HL-60 (cell line): Measurements from ENCODE around the gene TCAIM.

Experiments used
- POLR2AphosphoS5 ChIP-seq: IDR thresholded peaks from 2 replicates; pipeline ENCODE4 v1.6.1; 2012; ENCODE audit warnings: low read depth
- SPI1 ChIP-seq: IDR thresholded peaks from 2 replicates; pipeline ENCODE4 v1.6.1; 2012; ENCODE audit warnings: low read depth, mild to moderate bottlenecking, borderline replicate concordance
- TF ChIP-seq, protein P1 (sequence below): IDR thresholded peaks from one replicate; pipeline ENCODE4 v1.5.1; 2011; ENCODE audit warnings: low read length, control low read depth, inconsistent platforms; ENCODE audit not compliant: insufficient read depth
- TF ChIP-seq, protein P2 (sequence below): IDR thresholded peaks from 2 replicates; pipeline ENCODE4 v1.6.1; 2012; ENCODE audit warnings: low read depth; ENCODE audit not compliant: insufficient replicate concordance

DNA sequence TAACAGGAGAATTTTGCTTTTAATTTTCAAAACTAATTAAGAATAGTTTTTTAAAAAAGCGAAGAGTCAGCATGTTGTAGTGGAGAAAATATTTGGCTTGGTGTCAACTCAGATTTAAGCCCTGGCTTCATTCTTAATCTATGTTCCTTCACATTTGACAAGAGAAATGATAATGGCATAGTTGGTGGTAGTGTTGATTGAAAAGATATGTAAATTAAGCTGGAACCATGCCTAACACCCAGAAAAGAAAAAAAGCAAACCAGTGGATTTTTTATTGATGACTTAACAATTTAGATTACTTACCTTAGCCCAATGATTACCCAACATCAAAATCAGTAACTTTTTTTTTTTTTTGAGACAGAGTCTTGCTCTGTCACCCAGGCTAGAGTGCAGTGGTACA, 27.4 kb downstream of the TCAIM start:
- TF ChIP-seq, protein P1, sequence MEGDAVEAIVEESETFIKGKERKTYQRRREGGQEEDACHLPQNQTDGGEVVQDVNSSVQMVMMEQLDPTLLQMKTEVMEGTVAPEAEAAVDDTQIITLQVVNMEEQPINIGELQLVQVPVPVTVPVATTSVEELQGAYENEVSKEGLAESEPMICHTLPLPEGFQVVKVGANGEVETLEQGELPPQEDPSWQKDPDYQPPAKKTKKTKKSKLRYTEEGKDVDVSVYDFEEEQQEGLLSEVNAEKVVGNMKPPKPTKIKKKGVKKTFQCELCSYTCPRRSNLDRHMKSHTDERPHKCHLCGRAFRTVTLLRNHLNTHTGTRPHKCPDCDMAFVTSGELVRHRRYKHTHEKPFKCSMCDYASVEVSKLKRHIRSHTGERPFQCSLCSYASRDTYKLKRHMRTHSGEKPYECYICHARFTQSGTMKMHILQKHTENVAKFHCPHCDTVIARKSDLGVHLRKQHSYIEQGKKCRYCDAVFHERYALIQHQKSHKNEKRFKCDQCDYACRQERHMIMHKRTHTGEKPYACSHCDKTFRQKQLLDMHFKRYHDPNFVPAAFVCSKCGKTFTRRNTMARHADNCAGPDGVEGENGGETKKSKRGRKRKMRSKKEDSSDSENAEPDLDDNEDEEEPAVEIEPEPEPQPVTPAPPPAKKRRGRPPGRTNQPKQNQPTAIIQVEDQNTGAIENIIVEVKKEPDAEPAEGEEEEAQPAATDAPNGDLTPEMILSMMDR = no peak
- TF ChIP-seq POLR2AphosphoS5 (no peak), SPI1 (no peak)
- TF ChIP-seq, protein P2, sequence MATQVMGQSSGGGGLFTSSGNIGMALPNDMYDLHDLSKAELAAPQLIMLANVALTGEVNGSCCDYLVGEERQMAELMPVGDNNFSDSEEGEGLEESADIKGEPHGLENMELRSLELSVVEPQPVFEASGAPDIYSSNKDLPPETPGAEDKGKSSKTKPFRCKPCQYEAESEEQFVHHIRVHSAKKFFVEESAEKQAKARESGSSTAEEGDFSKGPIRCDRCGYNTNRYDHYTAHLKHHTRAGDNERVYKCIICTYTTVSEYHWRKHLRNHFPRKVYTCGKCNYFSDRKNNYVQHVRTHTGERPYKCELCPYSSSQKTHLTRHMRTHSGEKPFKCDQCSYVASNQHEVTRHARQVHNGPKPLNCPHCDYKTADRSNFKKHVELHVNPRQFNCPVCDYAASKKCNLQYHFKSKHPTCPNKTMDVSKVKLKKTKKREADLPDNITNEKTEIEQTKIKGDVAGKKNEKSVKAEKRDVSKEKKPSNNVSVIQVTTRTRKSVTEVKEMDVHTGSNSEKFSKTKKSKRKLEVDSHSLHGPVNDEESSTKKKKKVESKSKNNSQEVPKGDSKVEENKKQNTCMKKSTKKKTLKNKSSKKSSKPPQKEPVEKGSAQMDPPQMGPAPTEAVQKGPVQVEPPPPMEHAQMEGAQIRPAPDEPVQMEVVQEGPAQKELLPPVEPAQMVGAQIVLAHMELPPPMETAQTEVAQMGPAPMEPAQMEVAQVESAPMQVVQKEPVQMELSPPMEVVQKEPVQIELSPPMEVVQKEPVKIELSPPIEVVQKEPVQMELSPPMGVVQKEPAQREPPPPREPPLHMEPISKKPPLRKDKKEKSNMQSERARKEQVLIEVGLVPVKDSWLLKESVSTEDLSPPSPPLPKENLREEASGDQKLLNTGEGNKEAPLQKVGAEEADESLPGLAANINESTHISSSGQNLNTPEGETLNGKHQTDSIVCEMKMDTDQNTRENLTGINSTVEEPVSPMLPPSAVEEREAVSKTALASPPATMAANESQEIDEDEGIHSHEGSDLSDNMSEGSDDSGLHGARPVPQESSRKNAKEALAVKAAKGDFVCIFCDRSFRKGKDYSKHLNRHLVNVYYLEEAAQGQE = no peak
